Activated effector memory CD4-positive, alpha-beta T cell treated with anti-CD3 and anti-CD28 coated beads, Interleukin-2, amount 50 U/mL, for 16 hours (primary cell): ENCODE data around the gene PROSER2.

Experiments used
- DNase-seq: peaks from one replicate; pipeline ENCODE4 v3.0.0-alpha.2; 2020

The PROSER2 gene

GRCh38 chr10:11869743-11870460 lies 46.7 kb downstream of the PROSER2 start:
- no peak for DNase-seq

- no peak for DNase-seq
These were observed 47.3 kb downstream of the PROSER2 start for GRCh38 chr10:11870461-11870780.

- no peak for DNase-seq
These were observed 47.8 kb downstream of the PROSER2 start for GRCh38 chr10:11870900-11871400.

GRCh38 chr10:11871466-11871865 lies 48.3 kb downstream of the PROSER2 start:
- DNase-seq: no peak

- peak; percentile 71 for DNase-seq
These were observed 51.7 kb downstream of the PROSER2 start for GRCh38 chr10:11874568-11875493.

- DNase-seq: no peak
These were observed 52.5 kb downstream of the PROSER2 start for GRCh38 chr10:11875494-11876281.

GRCh38 chr10:11876324-11876723 lies 53.2 kb downstream of the PROSER2 start:
- DNase-seq: no peak

GRCh38 chr10:11876805-11877590 lies 53.8 kb downstream of the PROSER2 start:
- no peak for DNase-seq

- no peak for DNase-seq
These were observed 54.4 kb downstream of the PROSER2 start for GRCh38 chr10:11877591-11877905.

- no peak for DNase-seq
These were observed 55.6 kb downstream of the PROSER2 start for GRCh38 chr10:11878776-11879175.

GRCh38 chr10:11879387-11880094 lies 56.4 kb downstream of the PROSER2 start:
- DNase-seq: no peak

- no peak for DNase-seq
These were observed 57.2 kb downstream of the PROSER2 start for GRCh38 chr10:11880151-11881029.

- DNase-seq: no peak
These were observed 57.9 kb downstream of the PROSER2 start for GRCh38 chr10:11881030-11881476.

GRCh38 chr10:11881477-11882417 lies 58.6 kb downstream of the PROSER2 start:
- DNase-seq: no peak

- DNase-seq: no peak
These were observed 59.7 kb downstream of the PROSER2 start for GRCh38 chr10:11882646-11883375.

- DNase-seq: no peak
These were observed 61.7 kb downstream of the PROSER2 start for GRCh38 chr10:11884706-11885423.

GRCh38 chr10:11885437-11886137 lies 62.4 kb downstream of the PROSER2 start:
- DNase-seq: no peak

- DNase-seq: no peak
These were observed 63.0 kb downstream of the PROSER2 start for GRCh38 chr10:11886138-11886474.
